Keratinocyte (primary cell): ENCODE results near the gene CCNG2. TPM values are rescaled to one million over a fixed set of nuclear protein-coding genes. Genes with fewer than 3 reads are reported as not detected.
A peak's percentile ranks its signal among the peaks of the same experiment; 100 is the strongest.

Source experiments
- DNase-seq: peaks from one replicate; pipeline ENCODE4 v3.0.0-alpha.2; 2011; ENCODE audit warnings: low read depth, missing footprints, low spot score
- FAIRE-seq: peaks from 2 replicates; lab custom pipeline; 2011; peaks lifted over from hg19 to GRCh38; lab: Jason Lieb, UNC
- H2AFZ ChIP-seq: 2 replicates; pipeline ENCODE4 v1.6.0; 2012; ENCODE audit warnings: low read length, control low read depth, inconsistent platforms; ENCODE audit not compliant: control insufficient read depth
- H3K27ac ChIP-seq: 2 replicates; pipeline ENCODE4 v1.5.1; 2011; ENCODE audit warnings: low read length; ENCODE audit not compliant: control insufficient read depth, insufficient read depth
- H3K27me3 ChIP-seq: 3 replicates; pipeline ENCODE4 v1.6.0; 2011; ENCODE audit warnings: low read length; ENCODE audit not compliant: control insufficient read depth, insufficient read depth; ENCODE audit errors: extremely low read depth
- H3K36me3 ChIP-seq, 2 experiments: 2 replicates in 1 of 2; 3 replicates in 1 of 2; pipeline ENCODE4 v1.5.1; 2011; ENCODE audit warnings: low read length in 2 of 2, mild to moderate bottlenecking in 1 of 2; ENCODE audit not compliant: control insufficient read depth in 2 of 2, insufficient read depth in 2 of 2; ENCODE audit errors: extremely low read depth in 1 of 2
- H3K4me1 ChIP-seq: 3 replicates; pipeline ENCODE4 v1.5.1; 2011; ENCODE audit warnings: low read length; ENCODE audit not compliant: control insufficient read depth, insufficient read depth; ENCODE audit errors: extremely low read depth
- H3K4me2 ChIP-seq: 3 replicates; pipeline ENCODE4 v1.6.0; 2011; ENCODE audit warnings: low read depth, low read length; ENCODE audit not compliant: control insufficient read depth, insufficient read depth; ENCODE audit errors: extremely low read depth
- H3K4me3 ChIP-seq, 3 experiments: fragments of 200-600 bp in 1 of 3; sonication (generic) in 1 of 3; 2 replicates in 2 of 3; 3 replicates in 1 of 3; pipeline ENCODE4 v1.5.1; 2011 to 2016; ENCODE audit warnings: low read length in 3 of 3, mild to moderate bottlenecking in 3 of 3, control low read depth in 2 of 3, inconsistent platforms in 1 of 3, low read depth in 1 of 3, mixed read lengths in 1 of 3, mixed run types in 1 of 3, moderate library complexity in 1 of 3; ENCODE audit not compliant: control insufficient read depth in 2 of 3, insufficient read depth in 2 of 3; ENCODE audit errors: extremely low read depth in 1 of 3
- H3K79me2 ChIP-seq: 2 replicates; pipeline ENCODE4 v1.6.0; 2012; ENCODE audit warnings: low read length; ENCODE audit not compliant: control insufficient read depth, insufficient read depth
- H3K9ac ChIP-seq: 3 replicates; pipeline ENCODE4 v1.6.0; 2011; ENCODE audit warnings: low read length; ENCODE audit not compliant: control insufficient read depth, insufficient read depth; ENCODE audit errors: extremely low read depth
- H3K9me1 ChIP-seq: 3 replicates; pipeline ENCODE4 v1.6.0; 2011; ENCODE audit warnings: low read length; ENCODE audit not compliant: control insufficient read depth, insufficient read depth; ENCODE audit errors: extremely low read depth
- H3K9me3 ChIP-seq: 2 replicates; pipeline ENCODE4 v1.5.1; 2012; ENCODE audit warnings: low read depth, low read length; ENCODE audit not compliant: control insufficient read depth
- H4K20me1 ChIP-seq: 3 replicates; pipeline ENCODE4 v1.6.0; 2011; ENCODE audit warnings: low read length; ENCODE audit not compliant: control insufficient read depth, insufficient read depth; ENCODE audit errors: extremely low read depth
- EZH2 ChIP-seq: IDR thresholded peaks from one replicate; pipeline ENCODE4 v1.6.1; 2012; ENCODE audit warnings: inconsistent platforms, mild to moderate bottlenecking, low read length, moderate library complexity
- dilution Hi-C: fragments of 300-500 bp; cut with MboI; formaldehyde crosslinking; loops from one replicate; pipeline ENCODE4 v1.7.0; 2020; ENCODE audit warnings: low sequenced_read_pairs; ENCODE audit not compliant: extremely low pct_ligation_motif_present
- polyA plus RNA-seq, 5 experiments: library from polyadenylated mRNA; depleted of rRNA in 3 of 5; stranded (reverse) in 3 of 5; stranded (forward) in 1 of 5; unstranded in 1 of 5; fragments of >200 nt; gene quantifications; 1 replicate in 1 of 5; 2 replicates in 3 of 5; 3 replicates in 1 of 5; pipeline versions ENCODE4 v1.2.1 to v1.2.3, GENCODE V29; 2011 to 2012; ENCODE audit warnings: missing spikeins in 2 of 5, low read depth in 1 of 5, low replicate concordance in 1 of 5
- TF ChIP-seq, protein P1 (sequence below), 3 experiments: IDR thresholded peaks in 1 of 3; conservative IDR thresholded peaks in 1 of 3; optimal IDR thresholded peaks in 1 of 3; 2 replicates in 2 of 3; 3 replicates in 1 of 3; pipeline versions ENCODE3 to v1.5.1; 2011; ENCODE audit warnings: low read length in 3 of 3, mild to moderate bottlenecking in 3 of 3, moderate library complexity in 2 of 3, control low read depth in 1 of 3, inconsistent platforms in 1 of 3; ENCODE audit not compliant: insufficient read depth in 2 of 3; ENCODE audit errors: extremely low read depth in 1 of 3

Gene CCNG2
- polyA plus RNA-seq, 1 donor (not counting 4 experiments of a cell fraction or from before 2014, with no cell fraction given) = 96.9 TPM

DNA sequence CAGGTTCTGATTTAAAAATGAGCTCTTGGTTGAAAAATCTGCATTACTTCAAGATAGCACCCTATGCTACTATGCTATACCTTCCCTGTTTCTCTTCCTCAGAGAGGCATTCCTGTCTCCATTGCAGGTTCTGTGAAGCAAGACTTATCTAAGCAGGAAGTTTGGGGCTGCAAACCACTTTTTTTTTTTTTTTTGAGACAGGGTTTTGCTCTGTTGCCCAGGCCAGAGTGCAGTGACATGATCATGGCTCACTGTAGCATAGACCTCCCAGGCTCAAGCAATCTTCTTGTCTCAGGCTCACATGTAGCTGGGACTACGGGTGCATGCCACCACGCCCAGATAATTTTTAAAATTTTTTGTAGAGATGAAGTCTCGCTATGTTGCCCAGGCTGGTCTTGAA lies 4.0 kb upstream of the CCNG2 start:
- no peaks in the 10 kb centered on the region for H3K9me3 ChIP-seq
- peaks cover 8% of the 10 kb centered on the region for H3K79me2 ChIP-seq
- FAIRE-seq (no peak), DNase-seq (no peak)
- no peaks in the 10 kb centered on the region for H4K20me1 ChIP-seq
- H3K9ac ChIP-seq = no peak overlapping the region
- no peaks in the 10 kb centered on the region for H3K27me3 ChIP-seq
- H3K9me1 ChIP-seq = no peaks in the 10 kb centered on the region
- H3K4me3 ChIP-seq = no peak overlapping the region
- dilution Hi-C loops = no loop called here
- no peak overlapping the region for H2AFZ ChIP-seq
- H3K27ac ChIP-seq = no peak overlapping the region
- TF ChIP-seq EZH2 = no peak
- TF ChIP-seq, protein P1, sequence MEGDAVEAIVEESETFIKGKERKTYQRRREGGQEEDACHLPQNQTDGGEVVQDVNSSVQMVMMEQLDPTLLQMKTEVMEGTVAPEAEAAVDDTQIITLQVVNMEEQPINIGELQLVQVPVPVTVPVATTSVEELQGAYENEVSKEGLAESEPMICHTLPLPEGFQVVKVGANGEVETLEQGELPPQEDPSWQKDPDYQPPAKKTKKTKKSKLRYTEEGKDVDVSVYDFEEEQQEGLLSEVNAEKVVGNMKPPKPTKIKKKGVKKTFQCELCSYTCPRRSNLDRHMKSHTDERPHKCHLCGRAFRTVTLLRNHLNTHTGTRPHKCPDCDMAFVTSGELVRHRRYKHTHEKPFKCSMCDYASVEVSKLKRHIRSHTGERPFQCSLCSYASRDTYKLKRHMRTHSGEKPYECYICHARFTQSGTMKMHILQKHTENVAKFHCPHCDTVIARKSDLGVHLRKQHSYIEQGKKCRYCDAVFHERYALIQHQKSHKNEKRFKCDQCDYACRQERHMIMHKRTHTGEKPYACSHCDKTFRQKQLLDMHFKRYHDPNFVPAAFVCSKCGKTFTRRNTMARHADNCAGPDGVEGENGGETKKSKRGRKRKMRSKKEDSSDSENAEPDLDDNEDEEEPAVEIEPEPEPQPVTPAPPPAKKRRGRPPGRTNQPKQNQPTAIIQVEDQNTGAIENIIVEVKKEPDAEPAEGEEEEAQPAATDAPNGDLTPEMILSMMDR (optimal IDR thresholded peaks at IDR 0.05 in 1 of 3, IDR thresholded peaks at IDR 0.05 in 1 of 3, conservative IDR thresholded peaks at IDR 0.05 in 1 of 3; ENCODE audit: extremely low read depth in 1 of 3, insufficient read depth in 2 of 3, low read length in 3 of 3) = no peak
- peaks cover 11% of the 10 kb centered on the region for H3K4me1 ChIP-seq
- H3K36me3 ChIP-seq = no peaks in the 10 kb centered on the region
- no peak overlapping the region for H3K4me2 ChIP-seq

DNA sequence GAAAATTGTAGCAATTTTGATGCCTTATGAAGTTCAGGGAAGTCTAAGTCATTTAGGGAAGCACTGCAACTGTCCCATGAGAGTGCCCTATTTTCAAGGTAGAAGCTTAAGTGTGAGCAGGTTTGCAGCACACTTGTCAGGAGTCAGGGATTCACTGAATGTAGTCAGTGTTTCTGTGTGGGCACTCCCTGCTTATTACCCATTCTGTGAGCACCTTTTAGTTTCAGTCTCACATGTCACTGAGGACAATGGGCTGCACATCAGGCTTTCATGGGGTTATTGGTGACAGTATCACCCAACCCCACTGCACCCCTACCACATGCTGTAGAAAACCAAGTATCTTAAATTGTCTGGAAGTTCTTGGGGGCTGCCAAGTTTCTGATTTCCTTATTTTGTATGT lies 2.9 kb upstream of the CCNG2 start:
- no peak overlapping the region for H3K27ac ChIP-seq
- peak; percentile 5 for FAIRE-seq
- H3K4me3 ChIP-seq = no peak overlapping the region
- peaks cover 16% of the 10 kb centered on the region for H3K4me1 ChIP-seq
- peak overlapping the region; percentile 13 for H3K4me2 ChIP-seq
- H4K20me1 ChIP-seq = no peaks in the 10 kb centered on the region
- no peaks in the 10 kb centered on the region for H3K27me3 ChIP-seq
- H3K79me2 ChIP-seq = peaks cover 18% of the 10 kb centered on the region
- no peaks in the 10 kb centered on the region for H3K9me3 ChIP-seq
- TF ChIP-seq, protein P1 (optimal IDR thresholded peaks at IDR 0.05 in 1 of 3, IDR thresholded peaks at IDR 0.05 in 1 of 3, conservative IDR thresholded peaks at IDR 0.05 in 1 of 3; ENCODE audit: extremely low read depth in 1 of 3, insufficient read depth in 2 of 3, low read length in 3 of 3) = no peak
- no peak for TF ChIP-seq EZH2
- no peak overlapping the region for H3K9ac ChIP-seq
- dilution Hi-C loops = no loop called here
- H2AFZ ChIP-seq = peak overlapping the region; percentile 65
- DNase-seq = no peak
- peaks cover 0 to 8% of the 10 kb centered on the region in 2 experiments for H3K36me3 ChIP-seq
- no peaks in the 10 kb centered on the region for H3K9me1 ChIP-seq
